Measurements from ENCODE around the gene ELAC2.

Gene ELAC2

GRCh38 chr17:12959441-12959840 is 58.4 kb downstream of the ELAC2 start:
- TF ChIP-seq CTCF (IDR thresholded peaks at IDR 0.05; ENCODE audit: low read depth, low read length, missing control alignments), result no peak
- no peak overlapping the region for H3K27ac ChIP-seq
- H3K36me3 ChIP-seq (replicated peaks), result no peaks in the 10 kb centered on the region
- in situ Hi-C loops (cut with HindIII; ENCODE audit: low pct_ligation_motif_present, low sequenced_read_pairs), result no loop called here
- H3K4me3 ChIP-seq (ENCODE audit: low read depth, low read length), result no peak overlapping the region
- DNase-seq, result peak; percentile 27
- no peaks in the 10 kb centered on the region for H3K27me3 ChIP-seq (replicated peaks)

GRCh38 chr17:12958786-12959185 is 59.0 kb downstream of the ELAC2 start:
- Histone ChIP-seq H3K4me3 (ENCODE audit: low read depth, low read length) (no peak overlapping the region), H3K36me3 (replicated peaks) (no peaks in the 10 kb centered on the region), H3K27me3 (replicated peaks) (no peaks in the 10 kb centered on the region), H3K27ac (no peak overlapping the region)
- no peak for TF ChIP-seq CTCF (IDR thresholded peaks at IDR 0.05; ENCODE audit: low read depth, low read length, missing control alignments)
- in situ Hi-C loops (cut with HindIII; ENCODE audit: low pct_ligation_motif_present, low sequenced_read_pairs), result no loop called here
- no peak for DNase-seq

- DNase-seq, result no peak
- in situ Hi-C loops (cut with HindIII; ENCODE audit: low pct_ligation_motif_present, low sequenced_read_pairs), result no loop called here
- H3K36me3 ChIP-seq (replicated peaks), result no peaks in the 10 kb centered on the region
Measured at GRCh38 chr17:12955521-12955920, 62.3 kb downstream of the ELAC2 start.

GRCh38 chr17:12953156-12953555 is 64.7 kb downstream of the ELAC2 start:
- no peak overlapping the region for H3K27ac ChIP-seq
- no peak for DNase-seq
- H3K4me3 ChIP-seq (ENCODE audit: low read depth, low read length), result no peak overlapping the region
- no peaks in the 10 kb centered on the region for H3K36me3 ChIP-seq (replicated peaks)
- no peaks in the 10 kb centered on the region for H3K27me3 ChIP-seq (replicated peaks)
- no peak for TF ChIP-seq CTCF (IDR thresholded peaks at IDR 0.05; ENCODE audit: low read depth, low read length, missing control alignments)
- in situ Hi-C loops (cut with HindIII; ENCODE audit: low pct_ligation_motif_present, low sequenced_read_pairs), result no loop called here

More at GRCh38 chr17:12955521-12955920, 62.3 kb downstream of the ELAC2 start:
- no peak overlapping the region for H3K4me3 ChIP-seq (ENCODE audit: low read depth, low read length)
- no peak overlapping the region for H3K27ac ChIP-seq
- H3K27me3 ChIP-seq (replicated peaks), result no peaks in the 10 kb centered on the region
- TF ChIP-seq CTCF (IDR thresholded peaks at IDR 0.05; ENCODE audit: low read depth, low read length, missing control alignments), result no peak

- no peak for TF ChIP-seq CTCF (IDR thresholded peaks at IDR 0.05; ENCODE audit: low read depth, low read length, missing control alignments)
- Histone ChIP-seq H3K36me3 (replicated peaks) (no peaks in the 10 kb centered on the region), H3K27me3 (replicated peaks) (no peaks in the 10 kb centered on the region), H3K27ac (no peak overlapping the region), H3K4me3 (ENCODE audit: low read depth, low read length) (no peak overlapping the region)
- DNase-seq, result no peak
- in situ Hi-C loops (cut with HindIII; ENCODE audit: low pct_ligation_motif_present, low sequenced_read_pairs), result no loop called here
Measured at GRCh38 chr17:12952012-12952411, 65.8 kb downstream of the ELAC2 start.

GRCh38 chr17:12947047-12947446 is 70.8 kb downstream of the ELAC2 start:
- Histone ChIP-seq H3K27ac (no peak overlapping the region), H3K36me3 (replicated peaks) (no peaks in the 10 kb centered on the region), H3K4me3 (ENCODE audit: low read depth, low read length) (no peak overlapping the region), H3K27me3 (replicated peaks) (no peaks in the 10 kb centered on the region)
- no peak for DNase-seq
- no peak for TF ChIP-seq CTCF (IDR thresholded peaks at IDR 0.05; ENCODE audit: low read depth, low read length, missing control alignments)
- in situ Hi-C loops (cut with HindIII; ENCODE audit: low pct_ligation_motif_present, low sequenced_read_pairs), result no loop called here
